ENCODE data around the gene C9orf78.
A peak's percentile ranks its signal among the peaks of the same experiment; 100 is the strongest.

The C9orf78 gene

DNA sequence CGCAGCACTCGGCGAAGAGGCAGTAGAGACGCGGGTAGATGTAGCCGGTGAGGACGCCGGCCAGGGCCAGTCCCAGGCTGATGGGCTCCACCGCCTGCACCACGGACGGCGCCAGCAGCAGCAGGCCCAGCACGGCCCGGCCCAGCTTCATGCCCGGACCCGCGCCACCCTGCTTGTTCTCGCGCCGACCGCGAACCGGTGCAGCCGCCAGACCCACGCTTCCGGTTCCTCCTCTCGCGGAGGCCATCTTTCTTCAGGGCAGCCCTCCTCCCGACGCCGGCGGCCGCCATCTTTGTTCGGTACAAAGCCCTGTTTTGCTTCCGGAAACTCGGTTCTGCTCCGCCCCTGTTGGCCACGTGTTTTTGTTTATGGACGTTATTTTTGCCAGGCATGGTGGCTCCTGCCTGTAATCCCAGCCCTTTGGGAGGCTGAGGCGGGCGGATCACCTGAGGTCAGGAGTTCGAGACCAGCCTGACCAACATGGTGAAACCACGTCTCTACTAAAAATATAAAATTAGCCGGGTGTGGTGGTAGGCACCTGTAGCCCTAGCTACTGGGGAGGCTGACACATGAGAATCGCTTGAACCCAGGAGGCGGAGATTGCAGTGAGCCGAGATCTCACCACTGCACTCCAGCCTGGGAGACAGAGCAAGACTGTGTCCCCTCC lies 11.0 kb downstream of the C9orf78 start, which contains the start of gene TOR1A:
Gene TOR1A (minus strand): TSS at position 202 of the 667 bp plus-strand sequence. CDS start 51 bp downstream, at position 151.
- no peaks in the 10 kb centered on the region for H3K27me3 ChIP-seq (ENCODE audit: insufficient read depth, poor library complexity, severe bottlenecking)
- DNase-seq (ENCODE audit: low read depth in 1 of 2, low spot score in 1 of 2): peak; percentile 90 to 96
- TF ChIP-seq, protein P1, sequence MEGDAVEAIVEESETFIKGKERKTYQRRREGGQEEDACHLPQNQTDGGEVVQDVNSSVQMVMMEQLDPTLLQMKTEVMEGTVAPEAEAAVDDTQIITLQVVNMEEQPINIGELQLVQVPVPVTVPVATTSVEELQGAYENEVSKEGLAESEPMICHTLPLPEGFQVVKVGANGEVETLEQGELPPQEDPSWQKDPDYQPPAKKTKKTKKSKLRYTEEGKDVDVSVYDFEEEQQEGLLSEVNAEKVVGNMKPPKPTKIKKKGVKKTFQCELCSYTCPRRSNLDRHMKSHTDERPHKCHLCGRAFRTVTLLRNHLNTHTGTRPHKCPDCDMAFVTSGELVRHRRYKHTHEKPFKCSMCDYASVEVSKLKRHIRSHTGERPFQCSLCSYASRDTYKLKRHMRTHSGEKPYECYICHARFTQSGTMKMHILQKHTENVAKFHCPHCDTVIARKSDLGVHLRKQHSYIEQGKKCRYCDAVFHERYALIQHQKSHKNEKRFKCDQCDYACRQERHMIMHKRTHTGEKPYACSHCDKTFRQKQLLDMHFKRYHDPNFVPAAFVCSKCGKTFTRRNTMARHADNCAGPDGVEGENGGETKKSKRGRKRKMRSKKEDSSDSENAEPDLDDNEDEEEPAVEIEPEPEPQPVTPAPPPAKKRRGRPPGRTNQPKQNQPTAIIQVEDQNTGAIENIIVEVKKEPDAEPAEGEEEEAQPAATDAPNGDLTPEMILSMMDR (IDR thresholded peaks at IDR 0.05; ENCODE audit: insufficient read depth, low read length): no peak
- peak; percentile 83 for TF ChIP-seq GABPA (IDR thresholded peaks at IDR 0.05; ENCODE audit: low read depth)
- TF ChIP-seq, protein P2, sequence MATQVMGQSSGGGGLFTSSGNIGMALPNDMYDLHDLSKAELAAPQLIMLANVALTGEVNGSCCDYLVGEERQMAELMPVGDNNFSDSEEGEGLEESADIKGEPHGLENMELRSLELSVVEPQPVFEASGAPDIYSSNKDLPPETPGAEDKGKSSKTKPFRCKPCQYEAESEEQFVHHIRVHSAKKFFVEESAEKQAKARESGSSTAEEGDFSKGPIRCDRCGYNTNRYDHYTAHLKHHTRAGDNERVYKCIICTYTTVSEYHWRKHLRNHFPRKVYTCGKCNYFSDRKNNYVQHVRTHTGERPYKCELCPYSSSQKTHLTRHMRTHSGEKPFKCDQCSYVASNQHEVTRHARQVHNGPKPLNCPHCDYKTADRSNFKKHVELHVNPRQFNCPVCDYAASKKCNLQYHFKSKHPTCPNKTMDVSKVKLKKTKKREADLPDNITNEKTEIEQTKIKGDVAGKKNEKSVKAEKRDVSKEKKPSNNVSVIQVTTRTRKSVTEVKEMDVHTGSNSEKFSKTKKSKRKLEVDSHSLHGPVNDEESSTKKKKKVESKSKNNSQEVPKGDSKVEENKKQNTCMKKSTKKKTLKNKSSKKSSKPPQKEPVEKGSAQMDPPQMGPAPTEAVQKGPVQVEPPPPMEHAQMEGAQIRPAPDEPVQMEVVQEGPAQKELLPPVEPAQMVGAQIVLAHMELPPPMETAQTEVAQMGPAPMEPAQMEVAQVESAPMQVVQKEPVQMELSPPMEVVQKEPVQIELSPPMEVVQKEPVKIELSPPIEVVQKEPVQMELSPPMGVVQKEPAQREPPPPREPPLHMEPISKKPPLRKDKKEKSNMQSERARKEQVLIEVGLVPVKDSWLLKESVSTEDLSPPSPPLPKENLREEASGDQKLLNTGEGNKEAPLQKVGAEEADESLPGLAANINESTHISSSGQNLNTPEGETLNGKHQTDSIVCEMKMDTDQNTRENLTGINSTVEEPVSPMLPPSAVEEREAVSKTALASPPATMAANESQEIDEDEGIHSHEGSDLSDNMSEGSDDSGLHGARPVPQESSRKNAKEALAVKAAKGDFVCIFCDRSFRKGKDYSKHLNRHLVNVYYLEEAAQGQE (IDR thresholded peaks at IDR 0.05; ENCODE audit: insufficient replicate concordance, low read depth): peak; percentile 38
- TF ChIP-seq SPI1 (IDR thresholded peaks at IDR 0.05; ENCODE audit: borderline replicate concordance, low read depth): peak; percentile 39; the same call in 1 of the 2 replicates
- TF ChIP-seq POLR2AphosphoS5 (IDR thresholded peaks at IDR 0.05; ENCODE audit: low read depth): peak; percentile 85
- H3K4me3 ChIP-seq (replicated peaks; ENCODE audit: insufficient read depth, low read length): peak within 1 kb of the TSS; percentile 67
- peak within 1 kb of the TSS; percentile 95 for H3K27ac ChIP-seq (replicated peaks)

DNA sequence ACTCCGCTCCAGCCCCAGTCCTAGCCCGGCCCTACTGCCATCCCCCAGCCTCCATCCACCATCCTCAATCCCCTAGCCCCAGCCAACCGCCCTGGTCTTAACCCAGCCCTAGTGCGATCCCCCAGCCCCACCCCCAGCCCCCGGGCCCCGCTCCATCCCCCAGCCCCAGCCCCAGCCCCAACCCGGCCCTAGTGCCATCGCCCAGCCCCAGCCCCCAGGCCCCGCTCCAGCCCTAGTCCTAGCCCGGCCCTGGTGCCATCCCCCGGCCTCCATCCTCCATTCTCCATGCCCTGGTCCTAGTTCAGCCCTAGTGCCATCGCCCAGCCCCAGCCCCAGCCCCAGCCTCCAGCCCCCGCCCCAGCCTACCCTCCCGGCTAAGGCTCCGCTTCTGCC lies 11.5 kb downstream of the C9orf78 start:
- Histone ChIP-seq H3K4me3 (replicated peaks; ENCODE audit: insufficient read depth, low read length) (peak overlapping the region; percentile 67), H3K27me3 (ENCODE audit: insufficient read depth, poor library complexity, severe bottlenecking) (no peaks in the 10 kb centered on the region), H3K27ac (replicated peaks) (peak overlapping the region; percentile 95)
- no peak for DNase-seq (ENCODE audit: low read depth in 1 of 2, low spot score in 1 of 2)
- no peak for TF ChIP-seq GABPA (IDR thresholded peaks at IDR 0.05; ENCODE audit: low read depth)
- TF ChIP-seq SPI1 (IDR thresholded peaks at IDR 0.05; ENCODE audit: borderline replicate concordance, low read depth): no peak
- TF ChIP-seq, protein P2 (IDR thresholded peaks at IDR 0.05; ENCODE audit: insufficient replicate concordance, low read depth): no peak
- TF ChIP-seq, protein P1 (IDR thresholded peaks at IDR 0.05; ENCODE audit: insufficient read depth, low read length): no peak
- TF ChIP-seq POLR2AphosphoS5 (IDR thresholded peaks at IDR 0.05; ENCODE audit: low read depth): no peak

DNA sequence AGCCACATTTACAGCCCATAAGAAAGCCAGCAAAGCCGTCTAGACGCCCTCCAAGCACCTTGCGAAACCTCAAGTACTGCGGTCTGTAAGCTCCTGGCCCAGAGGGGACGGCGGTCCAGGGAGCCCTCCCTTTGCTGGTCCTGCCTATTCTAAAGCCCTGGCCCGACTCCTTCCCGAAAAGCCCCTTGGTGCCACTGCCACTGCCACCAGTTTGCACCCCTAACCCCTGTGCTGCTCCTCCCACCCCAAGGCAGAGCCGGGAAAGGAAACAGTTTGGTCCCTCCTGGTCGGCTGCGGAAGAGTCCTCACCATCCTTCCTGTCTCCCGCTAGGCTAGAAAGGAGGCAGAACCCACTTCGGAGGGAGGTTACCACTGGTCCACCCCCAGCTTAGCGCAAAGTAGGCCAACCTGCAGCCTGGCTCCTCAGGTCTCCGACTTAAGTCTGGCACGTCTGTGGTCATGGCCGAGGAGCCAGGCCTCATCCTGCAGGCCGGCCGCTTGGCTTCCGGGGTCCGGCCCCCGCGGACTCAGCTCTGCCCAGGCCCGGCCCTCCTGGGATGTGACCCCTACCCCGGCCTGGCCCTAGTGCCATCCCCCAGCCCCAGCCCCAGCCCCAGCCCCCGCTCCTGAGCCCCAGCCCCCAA lies 12.1 kb downstream of the C9orf78 start:
- Histone ChIP-seq H3K27me3 (ENCODE audit: insufficient read depth, poor library complexity, severe bottlenecking) (no peaks in the 10 kb centered on the region), H3K4me3 (replicated peaks; ENCODE audit: insufficient read depth, low read length) (peak overlapping the region; percentile 67), H3K27ac (replicated peaks) (peak overlapping the region; percentile 55)
- DNase-seq (ENCODE audit: low read depth in 1 of 2, low spot score in 1 of 2): peak in 1 of 2 experiments; percentile 71
- TF ChIP-seq POLR2AphosphoS5 (IDR thresholded peaks at IDR 0.05; ENCODE audit: low read depth): no peak
